Measurements from ENCODE around the gene TARM1.
"Not testable (repeated sequence)": the region's sequence is repeated elsewhere in the genome, so short reads cannot be mapped to it uniquely, and the experiment has no call there.

DNA sequence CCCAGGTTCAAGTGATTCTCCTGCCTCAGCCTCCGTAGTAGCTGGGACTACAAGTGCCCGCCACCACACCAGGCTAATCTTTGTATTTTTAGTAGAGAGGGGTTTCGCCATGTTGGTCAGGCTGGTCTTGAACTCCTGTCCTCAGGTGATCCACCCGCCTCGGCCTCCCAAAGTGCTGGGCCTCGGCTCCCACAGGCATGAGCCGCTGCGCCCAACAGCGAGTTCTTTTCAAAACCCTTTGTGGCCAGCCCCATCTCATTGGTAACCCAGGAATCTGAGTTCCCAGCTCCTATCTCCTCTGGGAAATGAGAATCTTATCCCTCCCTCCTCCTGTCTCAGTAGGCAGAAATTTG is 18.7 kb upstream of the TARM1 start:
- not testable (repeated sequence) for TF ChIP-seq EZH2phosphoT487 (IDR thresholded peaks at IDR 0.05; ENCODE audit: low read length)
- TF ChIP-seq, protein P1, sequence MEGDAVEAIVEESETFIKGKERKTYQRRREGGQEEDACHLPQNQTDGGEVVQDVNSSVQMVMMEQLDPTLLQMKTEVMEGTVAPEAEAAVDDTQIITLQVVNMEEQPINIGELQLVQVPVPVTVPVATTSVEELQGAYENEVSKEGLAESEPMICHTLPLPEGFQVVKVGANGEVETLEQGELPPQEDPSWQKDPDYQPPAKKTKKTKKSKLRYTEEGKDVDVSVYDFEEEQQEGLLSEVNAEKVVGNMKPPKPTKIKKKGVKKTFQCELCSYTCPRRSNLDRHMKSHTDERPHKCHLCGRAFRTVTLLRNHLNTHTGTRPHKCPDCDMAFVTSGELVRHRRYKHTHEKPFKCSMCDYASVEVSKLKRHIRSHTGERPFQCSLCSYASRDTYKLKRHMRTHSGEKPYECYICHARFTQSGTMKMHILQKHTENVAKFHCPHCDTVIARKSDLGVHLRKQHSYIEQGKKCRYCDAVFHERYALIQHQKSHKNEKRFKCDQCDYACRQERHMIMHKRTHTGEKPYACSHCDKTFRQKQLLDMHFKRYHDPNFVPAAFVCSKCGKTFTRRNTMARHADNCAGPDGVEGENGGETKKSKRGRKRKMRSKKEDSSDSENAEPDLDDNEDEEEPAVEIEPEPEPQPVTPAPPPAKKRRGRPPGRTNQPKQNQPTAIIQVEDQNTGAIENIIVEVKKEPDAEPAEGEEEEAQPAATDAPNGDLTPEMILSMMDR (IDR thresholded peaks at IDR 0.05; ENCODE audit: low read length), result not testable (repeated sequence)

All from MM.1S (cell line).